NCI-H2171 (cell line): ENCODE data around the gene UBE2C.

Source experiments
- DNase-seq: peaks from one replicate; lab custom pipeline; 2025; lab: John Stamatoyannopoulos, UW

The UBE2C gene

GRCh38 chr20:45833030-45833882, 20.8 kb downstream of the UBE2C start, which contains the start of gene SNX21:
TSS of gene SNX21 (plus strand) at chr20:45833799. CDS start at chr20:45833920, 121 bp downstream.
- peak; percentile 67 for DNase-seq

GRCh38 chr20:45833883-45834796, 21.7 kb downstream of the UBE2C start:
- DNase-seq = no peak

- DNase-seq = no peak
These were observed 22.3 kb downstream of the UBE2C start for GRCh38 chr20:45834797-45835161.

- DNase-seq = no peak
These were observed 22.9 kb downstream of the UBE2C start for GRCh38 chr20:45835329-45835765.

GRCh38 chr20:45835825-45836224, 23.4 kb downstream of the UBE2C start:
- DNase-seq = no peak

- DNase-seq = no peak
These were observed 24.4 kb downstream of the UBE2C start for GRCh38 chr20:45836841-45837240.

- DNase-seq = no peak
These were observed 28.3 kb downstream of the UBE2C start for GRCh38 chr20:45840700-45841198.

- DNase-seq = no peak
These were observed 29.1 kb downstream of the UBE2C start for GRCh38 chr20:45841407-45842129.

- no peak for DNase-seq
These were observed 29.8 kb downstream of the UBE2C start for GRCh38 chr20:45842169-45842812.

- DNase-seq = no peak
These were observed 31.1 kb downstream of the UBE2C start for GRCh38 chr20:45843506-45843905.

GRCh38 chr20:45845452-45845851, 33.0 kb downstream of the UBE2C start:
- DNase-seq = no peak

- DNase-seq = no peak
These were observed 36.0 kb downstream of the UBE2C start for GRCh38 chr20:45848421-45848820.

GRCh38 chr20:45848969-45849582, 36.6 kb downstream of the UBE2C start:
- no peak for DNase-seq

- no peak for DNase-seq
These were observed 37.8 kb downstream of the UBE2C start for GRCh38 chr20:45850238-45850637.

GRCh38 chr20:45850926-45851325, 38.5 kb downstream of the UBE2C start:
- DNase-seq = no peak

- no peak for DNase-seq
These were observed 39.1 kb downstream of the UBE2C start for GRCh38 chr20:45851501-45851900.

- DNase-seq = no peak
These were observed 39.9 kb downstream of the UBE2C start for GRCh38 chr20:45852326-45852725.

GRCh38 chr20:45853484-45853883, 41.0 kb downstream of the UBE2C start:
- DNase-seq = no peak

- peak; percentile 100 for DNase-seq
These were observed 44.9 kb downstream of the UBE2C start, which contains the start of the genes ACOT8 and ZSWIM3 for GRCh38 chr20:45857114-45857881. TSS of gene ACOT8 (minus strand) at chr20:45857392. CDS start at chr20:45857315, 77 bp downstream. TSS of gene ZSWIM3 (plus strand) at chr20:45857614. CDS start at chr20:45857826, 212 bp downstream.

GRCh38 chr20:45857882-45858216, 45.4 kb downstream of the UBE2C start:
- no peak for DNase-seq
